ENCODE results near the gene TAS2R14. TPM values are rescaled to one million over a fixed set of nuclear protein-coding genes. Genes with fewer than 3 reads are reported as not detected.

TAS2R14 gene
- total RNA-seq, 1 donor from 2014 or later, result 9.8 TPM

Other genes starting within 250 kb of the TAS2R14 start
- 8.4 TPM for gene YBX3, start 215.9 kb downstream of the TAS2R14 start, total RNA-seq
- not detected for gene TAS2R7, start 136.6 kb downstream of the TAS2R14 start, total RNA-seq
- gene TAS2R8, start 132.0 kb downstream of the TAS2R14 start, total RNA-seq, result 0.49 TPM
- 0.25 TPM for gene TAS2R9, start 129.1 kb downstream of the TAS2R14 start, total RNA-seq
- gene TAS2R10, start 112.9 kb downstream of the TAS2R14 start, total RNA-seq, result 2.5 TPM
- gene PRR4, start 89.8 kb downstream of the TAS2R14 start, total RNA-seq, result 0.98 TPM
- gene PRH1, start 55.0 kb downstream of the TAS2R14 start, total RNA-seq, result 50.6 TPM
- gene TAS2R13, start 29.7 kb downstream of the TAS2R14 start, total RNA-seq, result 5.2 TPM
- not detected for gene PRH2, start 10.0 kb downstream of the TAS2R14 start, total RNA-seq
- gene TAS2R50, start 47.6 kb upstream of the TAS2R14 start, total RNA-seq, result 6.6 TPM
- 7.4 TPM for gene TAS2R20, start 59.0 kb upstream of the TAS2R14 start, total RNA-seq
- gene TAS2R19, start 83.4 kb upstream of the TAS2R14 start, total RNA-seq, result 11.3 TPM
- gene TAS2R31, start 92.1 kb upstream of the TAS2R14 start, total RNA-seq, result 11.1 TPM
- gene TAS2R46, start 123.0 kb upstream of the TAS2R14 start, total RNA-seq, result 5.7 TPM
- gene TAS2R43, start 153.1 kb upstream of the TAS2R14 start, total RNA-seq, result 4.9 TPM
- gene TAS2R30, start 195.4 kb upstream of the TAS2R14 start, total RNA-seq, result 10.1 TPM
- 8.6 TPM for gene SMIM10L1, start 231.9 kb upstream of the TAS2R14 start, total RNA-seq
- gene TAS2R42, start 247.7 kb upstream of the TAS2R14 start, total RNA-seq, result not detected